RPMI8226 (cell line): ENCODE measurements around the gene HES4.
"Not testable (repeated sequence)": the region's sequence is repeated elsewhere in the genome, so short reads cannot be mapped to it uniquely, and the experiment has no call there.

Experiments
- DNase-seq: peaks from one replicate; pipeline ENCODE4 v3.0.0-alpha.2; 2015

Gene HES4

GRCh38 chr1:997993-998744, 1.7 kb downstream of the HES4 start:
- DNase-seq: no peak

DNA sequence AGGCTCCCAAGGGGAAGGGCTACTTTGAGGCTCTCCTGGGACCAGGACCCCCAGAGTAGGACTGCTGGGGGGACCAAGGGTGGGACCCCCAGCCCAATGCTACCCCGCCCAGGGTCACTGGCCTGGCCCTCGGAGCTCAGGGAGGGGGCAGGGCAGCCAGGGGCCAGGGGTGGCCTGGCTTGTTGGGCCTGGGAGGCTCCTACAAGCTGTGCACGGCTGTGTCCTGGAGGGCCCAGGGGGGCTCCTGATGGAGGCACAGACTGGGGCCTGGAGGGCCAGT, 2.2 kb downstream of the HES4 start:
- DNase-seq: no peak

DNA sequence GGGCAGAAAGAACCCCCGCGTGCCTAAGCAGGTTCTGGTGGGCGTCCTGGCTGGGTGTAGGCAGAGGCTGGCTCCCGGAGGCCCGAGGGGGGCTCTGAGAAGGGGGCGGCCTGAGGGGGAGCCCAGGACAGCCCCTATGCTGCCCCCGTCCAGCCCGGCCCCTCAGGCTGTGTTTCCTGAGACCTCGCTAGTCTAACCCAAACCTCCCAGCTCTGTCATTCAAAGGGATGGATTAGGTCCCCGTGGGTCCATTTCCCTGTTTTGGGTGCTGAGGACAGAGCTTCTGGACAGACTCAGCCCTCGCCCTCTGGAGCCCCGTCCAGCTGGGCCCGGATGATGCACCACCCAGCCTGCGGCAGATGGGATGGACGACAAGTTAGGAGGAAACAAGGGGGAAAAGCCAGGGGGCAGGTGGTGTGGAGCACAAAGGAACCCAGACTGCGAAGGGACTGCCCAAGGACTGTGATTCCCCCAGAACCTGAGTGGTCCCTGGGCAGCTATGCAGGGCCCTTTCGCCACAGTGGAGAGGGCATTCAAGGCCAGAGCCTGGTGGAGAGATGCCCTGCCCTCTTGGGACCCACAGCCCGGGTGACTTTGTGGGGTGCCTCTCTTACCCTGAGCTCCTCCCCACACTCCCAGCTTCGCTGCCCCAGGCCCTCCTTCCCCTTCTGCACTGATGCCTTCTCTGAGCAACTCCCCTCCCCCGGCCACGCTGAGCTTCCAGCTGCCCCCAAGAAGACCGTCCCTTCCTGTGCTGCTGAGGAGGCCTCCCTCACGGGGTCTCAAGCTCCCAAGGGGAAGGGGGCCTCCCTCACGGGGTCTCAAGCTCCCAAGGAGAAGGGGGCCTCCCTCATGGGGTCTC, 2.8 kb downstream of the HES4 start:
- no peak for DNase-seq

DNA sequence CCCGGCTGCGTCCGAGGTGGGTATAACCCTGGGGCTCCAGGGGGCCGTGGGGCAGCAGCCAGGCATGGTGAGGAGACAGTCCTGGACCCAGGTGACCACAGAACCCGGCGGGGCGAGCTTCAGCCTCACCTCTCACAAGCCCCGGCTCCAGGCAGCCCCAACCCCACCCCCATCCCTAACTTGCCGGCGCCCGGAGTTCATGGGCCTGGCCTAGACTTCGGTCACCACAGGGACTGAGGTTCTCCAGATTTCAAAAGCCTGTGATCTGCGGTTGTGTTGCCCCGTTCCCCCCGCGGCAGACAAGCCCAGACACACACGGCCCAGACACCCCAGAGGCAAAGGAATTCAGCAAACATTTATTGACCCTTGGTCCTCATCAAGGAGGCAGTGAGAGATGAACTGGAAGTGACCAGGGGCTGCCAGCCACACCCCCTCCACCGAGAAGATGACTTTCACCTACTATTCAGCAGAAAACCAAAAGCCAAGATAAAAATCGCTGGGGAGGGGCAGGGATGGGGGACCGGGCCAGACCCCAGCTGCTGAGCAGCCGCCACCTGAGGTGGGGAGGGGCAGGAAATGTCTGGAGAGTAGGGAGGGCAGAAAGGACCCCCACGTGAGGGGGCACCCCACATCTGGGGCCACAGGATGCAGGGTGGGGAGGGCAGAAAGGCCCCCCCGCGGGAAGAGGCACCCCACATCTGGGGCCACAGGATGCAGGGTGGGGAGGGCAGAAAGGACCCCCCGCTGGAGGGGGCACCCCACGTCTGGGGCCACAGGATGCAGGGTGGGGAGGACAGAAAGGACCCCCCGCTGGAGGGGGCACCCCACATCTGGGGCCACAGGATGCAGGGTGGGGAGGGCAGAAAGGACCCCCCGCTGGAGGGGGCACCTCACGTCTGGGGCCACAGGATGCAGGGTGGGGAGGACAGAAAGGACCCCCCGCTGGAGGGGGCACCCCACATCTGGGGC, 3.9 kb downstream of the HES4 start:
- DNase-seq: no peak

GRCh38 chr1:994546-994945, 5.4 kb downstream of the HES4 start:
- not testable (repeated sequence) for DNase-seq

DNA sequence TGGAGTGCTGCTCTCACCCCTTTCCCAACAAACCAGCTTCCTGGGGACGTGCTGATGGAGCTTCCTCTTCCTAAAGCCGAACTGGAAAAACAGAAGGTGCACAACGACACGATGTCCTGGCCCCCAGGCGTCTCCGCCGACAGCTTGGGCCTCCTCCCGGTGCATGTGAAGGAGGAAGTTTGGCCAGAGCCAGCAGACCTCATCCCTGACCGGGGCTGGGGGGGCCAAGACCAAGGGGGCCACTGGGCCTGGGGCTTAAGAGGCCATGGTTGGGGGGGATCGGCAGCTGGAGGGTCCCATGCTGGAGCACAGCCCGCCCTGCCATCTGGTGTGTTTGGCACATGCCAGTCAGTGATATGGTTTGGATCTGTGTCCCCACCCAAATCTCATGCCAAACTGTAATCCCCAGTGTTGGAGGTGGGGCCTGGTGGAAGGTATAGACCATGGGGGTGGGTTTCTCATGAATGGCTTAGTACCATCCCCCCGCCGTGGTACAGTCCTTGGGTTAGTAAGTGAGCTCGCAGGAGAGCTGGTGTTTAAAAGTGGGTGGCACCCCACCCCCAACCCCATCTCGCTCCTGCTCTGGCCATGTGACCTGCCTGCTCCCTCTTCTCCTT, 6.4 kb downstream of the HES4 start:
- DNase-seq: no peak

GRCh38 chr1:992362-992761, 7.5 kb downstream of the HES4 start:
- no peak for DNase-seq

- DNase-seq: no peak
These were observed 8.0 kb downstream of the HES4 start for GRCh38 chr1:991895-992294.

- not testable (repeated sequence) for DNase-seq
These were observed 8.6 kb downstream of the HES4 start for GRCh38 chr1:991275-991674.

- DNase-seq: not testable (repeated sequence)
These were observed 11.8 kb downstream of the HES4 start for GRCh38 chr1:988061-988460.

DNA sequence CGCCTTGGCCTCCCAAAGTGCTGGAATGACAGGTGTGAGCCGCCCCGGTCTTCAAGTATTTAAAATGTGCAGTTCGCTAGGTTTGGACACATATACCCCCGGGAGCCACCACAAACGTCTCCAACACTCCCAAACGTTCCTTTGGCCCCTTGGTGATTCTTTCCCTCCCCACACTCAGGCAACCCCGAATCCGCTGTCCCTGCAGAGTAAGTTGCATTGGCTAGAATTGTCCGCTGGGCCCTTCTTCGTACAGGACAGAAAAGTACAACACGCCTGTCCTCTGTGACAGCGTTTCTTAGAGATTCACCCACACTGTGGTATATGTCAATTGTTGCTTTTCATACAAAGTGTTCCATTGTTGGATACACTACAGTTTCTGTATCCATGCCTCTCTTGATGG, 14.8 kb downstream of the HES4 start:
- DNase-seq: no peak

DNA sequence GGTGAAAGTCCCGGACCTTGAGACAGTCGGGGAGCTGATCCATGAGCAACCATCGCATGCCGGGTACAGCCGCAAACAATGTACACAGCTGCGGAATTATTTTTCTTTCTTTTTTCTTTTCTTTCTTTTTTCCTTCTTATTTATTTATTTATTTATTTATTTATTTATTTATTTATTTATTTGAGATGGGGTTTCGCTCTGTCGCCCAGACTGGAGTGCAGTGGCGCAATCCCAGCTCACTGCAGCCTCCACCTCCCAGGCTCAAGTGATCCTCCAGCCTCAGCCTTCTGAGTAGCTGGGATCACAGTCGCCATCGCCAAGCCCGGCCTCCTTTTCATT, 15.5 kb downstream of the HES4 start:
- DNase-seq: no peak

GRCh38 chr1:983798-984475, 16.0 kb downstream of the HES4 start:
- peak; percentile 54 for DNase-seq

DNA sequence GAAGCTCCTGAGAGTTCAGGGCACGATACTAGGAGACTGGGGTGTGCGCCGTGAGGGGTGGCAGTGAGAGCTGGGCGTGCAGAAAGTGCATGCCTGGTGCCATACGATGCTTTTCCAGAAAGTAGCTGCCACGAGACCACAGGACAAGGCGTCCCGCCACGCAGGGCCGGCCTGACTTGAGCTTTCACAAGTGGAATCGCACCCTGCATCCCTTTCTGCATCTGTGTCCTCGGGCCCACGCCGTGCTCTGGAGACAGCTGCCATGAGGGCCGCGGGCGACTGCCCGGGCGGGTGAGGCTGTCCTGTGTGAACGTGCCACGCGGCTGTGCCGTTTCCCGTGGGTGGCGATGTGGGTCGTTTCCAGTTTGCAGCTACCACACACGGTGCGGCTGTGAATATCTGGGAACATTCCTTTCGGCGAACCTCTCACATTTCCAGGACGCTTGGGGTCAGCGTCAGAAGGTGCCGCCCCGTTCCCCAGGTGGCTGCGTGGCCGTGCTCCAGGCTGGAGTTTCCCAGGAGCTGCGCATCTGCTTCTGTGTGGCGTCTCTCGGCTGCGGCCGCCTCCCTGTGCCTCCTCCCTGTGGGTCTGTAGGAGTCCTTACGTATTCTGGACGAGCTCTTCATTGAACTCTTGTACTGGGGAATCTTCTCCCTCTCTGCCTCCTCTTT, 17.0 kb downstream of the HES4 start:
- DNase-seq: no peak

DNA sequence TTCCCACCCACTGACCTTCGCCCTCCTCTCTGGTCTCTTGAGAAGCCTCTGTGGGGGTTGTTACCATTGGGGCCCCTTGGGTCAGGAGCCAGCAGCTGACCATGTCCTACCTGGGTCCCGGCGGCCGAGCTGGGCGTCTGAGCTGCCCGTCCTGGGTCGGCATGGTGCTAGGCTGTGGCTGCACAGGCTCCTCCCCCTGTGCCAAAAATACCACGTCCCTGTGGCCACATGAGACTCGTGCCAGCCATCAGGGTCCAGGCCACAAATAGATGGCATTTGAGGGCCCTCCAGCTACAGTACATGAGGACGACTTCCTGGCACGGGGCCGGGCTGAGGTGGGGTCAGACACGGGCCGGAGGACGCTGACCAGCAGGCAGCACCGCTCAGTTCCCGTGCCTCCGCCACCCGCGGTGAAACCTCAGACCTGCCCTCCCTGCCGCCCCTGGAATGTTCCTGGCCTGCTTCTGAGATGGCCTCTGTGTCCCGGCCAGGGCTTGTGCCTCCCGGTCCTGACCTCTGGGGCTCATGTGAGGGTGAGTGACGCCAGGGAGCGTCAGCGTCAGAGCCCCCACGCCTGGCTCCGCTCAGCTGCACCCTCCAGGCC, 17.8 kb downstream of the HES4 start, which contains the start of gene PERM1:
Gene PERM1 (minus strand): TSS at position 139 of the 604 bp plus-strand sequence. CDS start 1,064 bp downstream, outside the sequence.
- DNase-seq: no peak

DNA sequence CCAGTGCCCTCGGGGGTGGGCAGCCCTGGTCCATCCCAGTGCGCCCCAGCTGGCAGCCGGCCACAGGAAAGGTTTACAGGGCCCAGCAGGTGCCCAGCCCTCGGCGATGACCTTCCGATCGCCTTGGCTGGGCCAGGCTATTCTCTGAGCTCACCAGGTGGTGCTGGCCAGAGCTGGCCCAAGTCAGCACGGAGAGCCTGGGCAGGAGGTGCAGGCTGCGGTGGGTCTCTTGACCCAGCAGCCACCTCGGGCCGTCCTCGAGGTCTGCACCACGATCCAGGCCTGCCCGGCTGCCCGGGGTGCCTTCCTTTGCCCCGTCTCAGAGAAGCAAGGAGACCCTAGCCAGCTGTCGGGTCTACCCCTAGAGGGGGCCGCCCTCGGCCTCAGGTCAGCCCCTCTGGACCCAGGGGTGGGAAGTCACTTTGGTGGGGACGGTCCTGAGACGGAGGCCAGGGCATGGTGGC, 18.4 kb downstream of the HES4 start:
- no peak for DNase-seq

- no peak for DNase-seq
These were observed 19.1 kb downstream of the HES4 start for GRCh38 chr1:980602-981395.

DNA sequence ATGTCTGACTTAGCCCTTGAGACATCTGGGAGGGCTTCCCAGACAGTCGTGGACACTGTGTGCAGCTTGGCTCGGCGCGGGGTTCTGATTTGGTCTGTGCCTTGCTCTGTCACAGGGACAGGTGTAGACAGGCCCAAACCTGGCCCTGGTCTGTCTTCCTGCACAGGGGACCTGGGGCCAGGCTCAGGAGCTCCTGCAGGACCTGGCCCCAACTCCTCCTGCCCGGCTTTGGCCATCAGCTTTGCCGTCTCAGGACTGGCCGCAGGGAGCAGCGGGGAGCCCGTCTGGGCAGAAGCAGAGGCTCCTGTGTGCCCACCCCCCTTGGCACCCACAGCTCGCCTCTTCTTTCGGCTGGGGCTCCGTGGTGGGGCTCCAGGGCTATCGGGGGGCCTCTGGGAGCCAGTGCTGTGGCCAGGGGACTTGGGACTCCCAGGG, 19.7 kb downstream of the HES4 start:
- DNase-seq: no peak

- no peak for DNase-seq
These were observed 20.2 kb downstream of the HES4 start for GRCh38 chr1:979744-980072.
